K562 (cell line): Measurements from ENCODE around the gene FAM227B. TPM values are rescaled to one million over a fixed set of nuclear protein-coding genes. Genes with fewer than 3 reads are reported as not detected.
A peak's percentile ranks its signal among the peaks of the same experiment; 100 is the strongest.

ENCODE experiments used
- ATAC-seq: fragments of 200-7000 bp; cut with Tn5 transposase; 3 replicates; pipeline ENCODE4 v1.9.1; 2020; ENCODE audit warnings: moderate library complexity
- BruUV-seq: library from RNA; stranded (reverse); fragments of 400-500 nt; replicated peaks from 2 replicates; lab custom pipeline; 2021; lab: Mats Ljungman, UMichigan
- CTCF ChIA-PET: fragments of 300-600 bp; formaldehyde crosslinking; extraction: SDS; loops from one replicate; lab custom pipeline; 2021; ENCODE audit warnings: low intra/inter-chr PET ratio; lab: Yijun Ruan, JAX
- POLR2A ChIA-PET: fragments of 300-600, 350-650 bp; sonication (Branson Sonifier 250); formaldehyde crosslinking; extraction: SDS; loops from one replicate; lab custom pipeline; 2021; ENCODE audit warnings: antibody characterized with exemption, inconsistent platforms; lab: Yijun Ruan, JAX
- DNase-seq, 4 experiments: peaks; one replicate each; pipeline versions ENCODE4 v3.0.0 to v3.0.0-alpha.2; 2011 to 2018; ENCODE audit warnings: low spot score in 3 of 4, mixed read lengths in 3 of 4; ENCODE audit errors: extremely low read depth in 1 of 4
- FAIRE-seq: peaks from 2 replicates; lab custom pipeline; 2011; peaks lifted over from hg19 to GRCh38; lab: Jason Lieb, UNC
- H2AFZ ChIP-seq: 2 replicates; pipeline ENCODE4 v1.6.0; 2011; ENCODE audit warnings: low read depth, low read length, control low read depth, inconsistent platforms
- H3K27ac ChIP-seq: fragments of 200-600 bp; 3 replicates; pipeline ENCODE4 v1.8.0; 2011; ENCODE audit warnings: low read depth, mild to moderate bottlenecking, control low read depth, inconsistent platforms, low read length, moderate library complexity, mixed read lengths; ENCODE audit errors: extremely low read depth
- H3K27me3 ChIP-seq, 2 experiments: fragments of 300-600 bp in 1 of 2; 2 replicates in 1 of 2; 3 replicates in 1 of 2; pipeline versions ENCODE4 v1.6.0 to v1.8.0; 2011; ENCODE audit warnings: inconsistent platforms in 2 of 2, low read length in 2 of 2, mild to moderate bottlenecking in 1 of 2, mixed read lengths in 1 of 2, moderate library complexity in 1 of 2; ENCODE audit not compliant: control insufficient read depth in 2 of 2, insufficient read depth in 2 of 2
- H3K36me3 ChIP-seq: fragments of 300-600 bp; 3 replicates; pipeline ENCODE4 v1.8.0; 2011; ENCODE audit warnings: mild to moderate bottlenecking, low read length, inconsistent platforms; ENCODE audit not compliant: control insufficient read depth, insufficient read depth
- H3K4me1 ChIP-seq, 2 experiments: fragments of 200-600 bp in 1 of 2; replicated peaks in 1 of 2; 2 replicates in 1 of 2; 3 replicates in 1 of 2; pipeline versions ENCODE4 v1.5.1 to v1.8.0; 2011; ENCODE audit warnings: inconsistent platforms in 2 of 2, low read length in 2 of 2, mild to moderate bottlenecking in 1 of 2, mixed read lengths in 1 of 2, moderate library complexity in 1 of 2; ENCODE audit not compliant: control insufficient read depth in 2 of 2, insufficient read depth in 2 of 2
- H3K4me2 ChIP-seq: 2 replicates; pipeline ENCODE4 v1.6.1; 2011; ENCODE audit warnings: low read length, control low read depth, inconsistent platforms, mixed read lengths; ENCODE audit not compliant: insufficient read depth
- H3K4me3 ChIP-seq: fragments of 200-600 bp; sonication (generic), shearing (Covaris generic); 2 replicates; pipeline ENCODE4 v1.5.1; 2016; ENCODE audit warnings: control low read depth, inconsistent platforms
- H3K79me2 ChIP-seq: fragments of 200-600 bp; 3 replicates; pipeline ENCODE4 v1.8.0; 2011; ENCODE audit warnings: low read length, inconsistent platforms; ENCODE audit not compliant: control insufficient read depth, insufficient read depth
- H3K9ac ChIP-seq, 2 experiments: 2 replicates each; pipeline versions ENCODE4 v1.6.0 to v1.6.1; 2011; ENCODE audit warnings: low read depth in 2 of 2, low read length in 2 of 2, control low read depth in 1 of 2, inconsistent platforms in 1 of 2, mild to moderate bottlenecking in 1 of 2, mixed read lengths in 1 of 2; ENCODE audit not compliant: insufficient read depth in 1 of 2
- H3K9me1 ChIP-seq: one replicate; pipeline ENCODE4 v1.6.0; 2011; ENCODE audit warnings: inconsistent platforms, mild to moderate bottlenecking, low read length, moderate library complexity; ENCODE audit not compliant: control insufficient read depth, insufficient read depth
- H3K9me3 ChIP-seq: replicated peaks from 2 replicates; pipeline ENCODE4 v1.5.1; 2011; ENCODE audit warnings: low read depth, low read length, inconsistent platforms; ENCODE audit not compliant: control insufficient read depth, insufficient read depth
- H4K20me1 ChIP-seq: replicated peaks from 2 replicates; pipeline ENCODE4 v1.6.1; 2011; ENCODE audit warnings: low read length, inconsistent platforms, mixed read lengths; ENCODE audit not compliant: control insufficient read depth, insufficient read depth
- ATF1 ChIP-seq, 2 experiments: fragments of 450-650 bp in 1 of 2; IDR thresholded peaks; 2 replicates each; pipeline ENCODE4 v1.6.1; 2016; ENCODE audit warnings: missing compliant biosample characterization in 1 of 2, missing genetic modification characterization in 1 of 2
- CEBPG ChIP-seq, 3 experiments: fragments of 200-800 bp in 1 of 3; sonication (Bioruptor generic) in 1 of 3; sonication (generic) in 1 of 3; formaldehyde crosslinking in 1 of 3; IDR thresholded peaks in 2 of 3; conservative IDR thresholded peaks in 1 of 3; 2 replicates each; pipeline versions ENCODE4 v1.6.1 to v1.8.0; 2016 to 2022; ENCODE audit warnings: missing compliant biosample characterization in 2 of 3, missing genetic modification characterization in 2 of 3, mild to moderate bottlenecking in 1 of 3, missing genetic modification reagents in 1 of 3
- EHMT2 ChIP-seq: fragments of 450-650 bp; IDR thresholded peaks from 2 replicates; pipeline ENCODE4 v1.6.1; 2018; ENCODE audit warnings: antibody characterized with exemption
- ELF1 ChIP-seq: fragments of 200-800 bp; sonication (Bioruptor generic); IDR thresholded peaks from 2 replicates; pipeline ENCODE4 v1.6.1; 2016; ENCODE audit warnings: missing genetic modification characterization, missing compliant biosample characterization
- FOXJ2 ChIP-seq: fragments of 200-800 bp; sonication (Bioruptor generic); IDR thresholded peaks from 2 replicates; pipeline ENCODE4 v1.6.1; 2016; ENCODE audit warnings: missing genetic modification characterization, missing compliant biosample characterization
- NR2C2 ChIP-seq, 2 experiments: fragments of 200-800 bp in 1 of 2; sonication (Bioruptor generic) in 1 of 2; sonication (generic) in 1 of 2; formaldehyde crosslinking in 1 of 2; IDR thresholded peaks; 2 replicates each; pipeline versions ENCODE4 v1.6.1 to v1.8.0; 2016 to 2022; ENCODE audit warnings: mild to moderate bottlenecking in 1 of 2, missing compliant biosample characterization in 1 of 2, missing genetic modification characterization in 1 of 2, missing genetic modification reagents in 1 of 2
- POLR3A ChIP-seq: IDR thresholded peaks from 2 replicates; pipeline ENCODE4 v1.6.1; 2011; ENCODE audit warnings: borderline replicate concordance, mild to moderate bottlenecking, moderate library complexity; ENCODE audit not compliant: insufficient read length, insufficient read depth; ENCODE audit errors: extremely low read depth
- TAF15 ChIP-seq: fragments of 200-400 bp; formaldehyde crosslinking; IDR thresholded peaks from 2 replicates; pipeline ENCODE4 v1.6.1; 2017; ENCODE audit warnings: mild to moderate bottlenecking, low read depth, low read length, moderate library complexity
- VEZF1 ChIP-seq: fragments of 200-800 bp; sonication (Bioruptor generic); IDR thresholded peaks from 2 replicates; pipeline ENCODE4 v1.6.1; 2017; ENCODE audit warnings: missing genetic modification characterization, missing compliant biosample characterization
- ZNF263 ChIP-seq: sonication (generic); formaldehyde crosslinking; IDR thresholded peaks from 2 replicates; pipeline ENCODE4 v1.8.0; 2022; ENCODE audit warnings: mild to moderate bottlenecking, missing genetic modification reagents, borderline replicate concordance
- ZNF766 ChIP-seq: fragments of 200-800 bp; sonication (Bioruptor generic); conservative IDR thresholded peaks from 2 replicates; pipeline ENCODE4 v1.6.1; 2016; ENCODE audit warnings: missing genetic modification characterization, missing compliant biosample characterization
- WGBS: fragments of 100-300 bp; shearing (Covaris generic); methylation state at CpG from one replicate; pipeline ENCODE4 v1.1.6; 2016; ENCODE audit warnings: low coverage, mixed read lengths; ENCODE audit not compliant: insufficient coverage; ENCODE audit errors: missing lambda C conversion rate; 5-methylcytosine and 5-hydroxymethylcytosine counted together
- in situ Hi-C: fragments of 300-500 bp; cut with MboI; formaldehyde crosslinking; loops from 4 replicates; pipeline ENCODE4 v1.15.0; 2018; ENCODE audit warnings: inconsistent platforms, mixed read lengths
- intact Hi-C: fragments of 100-400 bp; cut with micrococcal nuclease; formaldehyde crosslinking; loops from 2 replicates; pipeline ENCODE4 v1.14.2; 2022
- polyA plus RNA-seq, 8 experiments: library from polyadenylated mRNA; depleted of rRNA in 4 of 8; stranded (reverse) in 5 of 8; unstranded in 3 of 8; fragments of >200 nt; fragmentation: Nextera tagmentation in 2 of 8; fragmentation: Illumina TruSeq in 1 of 8; extraction: Ambion mirVana in 2 of 8; extraction: Trizol in 1 of 8; gene quantifications; 2 replicates each; pipeline versions ENCODE4 v1.2.1 to v1.2.3, GENCODE V29; 2011 to 2014; ENCODE audit warnings: inconsistent platforms in 1 of 8, missing spikeins in 1 of 8
- total RNA-seq, 7 experiments: library from RNA; depleted of rRNA in 6 of 7; stranded (reverse); fragments of >200 nt in 6 of 7; fragmentation: Illumina TruSeq in 2 of 7; extraction: Trizol in 2 of 7; gene quantifications; 2 replicates each; pipeline versions ENCODE4 v1.2.1 to v1.2.3, GENCODE V29; 2011 to 2021; ENCODE audit warnings: low replicate concordance in 1 of 7
- TF ChIP-seq, protein P1 (sequence below), 2 experiments: fragments of 200-800 bp in 1 of 2; sonication (Bioruptor generic) in 1 of 2; sonication (generic) in 1 of 2; formaldehyde crosslinking in 1 of 2; IDR thresholded peaks in 1 of 2; conservative IDR thresholded peaks in 1 of 2; 2 replicates each; pipeline versions ENCODE4 v1.5.0 to v1.6.1; 2016 to 2020; ENCODE audit warnings: missing compliant biosample characterization in 1 of 2, missing genetic modification characterization in 1 of 2, missing genetic modification reagents in 1 of 2

FAM227B gene
- total and polyA plus RNA-seq, 9 of the 15 experiments (the other 6 are each of a cell fraction or from before 2014, with no cell fraction given) = 5.1 to 12.5 (median 11.2) TPM

DNA sequence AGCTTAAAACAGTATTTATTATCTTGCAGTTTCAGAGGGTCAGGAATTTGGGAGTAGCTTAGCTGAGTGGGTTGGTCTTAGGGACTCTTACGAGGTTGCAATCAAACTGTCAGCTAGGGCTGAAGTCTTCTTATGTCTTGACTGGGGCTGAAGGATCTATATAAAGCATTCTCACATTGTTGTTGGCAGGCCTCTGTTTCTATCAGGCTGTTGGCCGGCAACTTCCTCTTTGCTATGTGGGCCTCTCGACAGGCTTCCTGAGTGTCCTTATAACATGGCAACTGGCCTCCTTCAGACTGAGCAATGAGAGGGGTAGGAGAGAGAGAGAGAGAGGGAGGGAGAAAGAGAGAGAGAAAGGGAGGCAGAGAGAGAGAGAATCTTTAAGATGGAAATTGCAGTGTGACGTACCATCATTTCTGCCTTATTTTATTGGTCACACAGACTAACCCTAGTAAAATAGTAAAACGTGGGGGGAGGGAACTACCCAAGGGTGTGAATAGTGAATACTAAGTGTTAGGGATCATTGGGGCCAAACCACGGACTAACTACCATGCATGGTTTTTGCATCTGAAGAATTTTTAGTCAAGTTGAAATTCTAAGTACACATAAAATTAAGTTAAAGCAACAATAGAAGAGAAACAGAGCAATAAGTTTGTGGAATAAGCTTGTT is 181.5 kb downstream of the FAM227B start:
- H4K20me1 ChIP-seq = no peaks in the 10 kb centered on the region
- no TSS peak for BruUV-seq
- 20% methylated on average over 6 of the region's 6 CpGs for WGBS
- FAIRE-seq (no peak), DNase-seq (peak in 1 of 4 experiments; percentile 29), ATAC-seq (peak; percentile 74)
- no peaks in the 10 kb centered on the region for H3K79me2 ChIP-seq
- no peak overlapping the region for H3K9ac ChIP-seq
- no peaks in the 10 kb centered on the region for H3K9me3 ChIP-seq
- H2AFZ ChIP-seq = peak overlapping the region; percentile 78; the same call in 1 of the 2 replicates
- ChIA-PET POLR2A (interaction anchor here (0.9 kb wide), 1 partner anchor 109 kb away, joined by 3 read pairs; no protein-coding TSS in a partner anchor), CTCF (no interaction called here)
- H3K4me2 ChIP-seq = no peak overlapping the region
- H3K4me3 ChIP-seq = no peak overlapping the region
- H3K4me1 ChIP-seq = peaks cover 0 to 3% of the 10 kb centered on the region in 2 experiments; a peak in 1 of 5 replicates
- in situ Hi-C loops = no loop called here
- H3K27ac ChIP-seq = peak overlapping the region; percentile 29; the same call in 1 of the 3 replicates
- H3K27me3 ChIP-seq = no peaks in the 10 kb centered on the region
- no peaks in the 10 kb centered on the region for H3K36me3 ChIP-seq
- H3K9me1 ChIP-seq = no peaks in the 10 kb centered on the region
- intact Hi-C loops = no loop called here
- no peak for TF ChIP-seq TAF15
- TF ChIP-seq POLR3A = no peak
- 0 out of 2 replicates have a peak, but pooled peaks have one; percentile 12 for TF ChIP-seq EHMT2
- TF ChIP-seq, protein P1, sequence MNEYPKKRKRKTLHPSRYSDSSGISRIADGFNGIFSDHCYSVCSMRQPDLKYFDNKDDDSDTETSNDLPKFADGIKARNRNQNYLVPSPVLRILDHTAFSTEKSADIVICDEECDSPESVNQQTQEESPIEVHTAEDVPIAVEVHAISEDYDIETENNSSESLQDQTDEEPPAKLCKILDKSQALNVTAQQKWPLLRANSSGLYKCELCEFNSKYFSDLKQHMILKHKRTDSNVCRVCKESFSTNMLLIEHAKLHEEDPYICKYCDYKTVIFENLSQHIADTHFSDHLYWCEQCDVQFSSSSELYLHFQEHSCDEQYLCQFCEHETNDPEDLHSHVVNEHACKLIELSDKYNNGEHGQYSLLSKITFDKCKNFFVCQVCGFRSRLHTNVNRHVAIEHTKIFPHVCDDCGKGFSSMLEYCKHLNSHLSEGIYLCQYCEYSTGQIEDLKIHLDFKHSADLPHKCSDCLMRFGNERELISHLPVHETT (CRISPR knock-in tag; conservative IDR thresholded peaks at IDR 0.05 in 1 of 2, IDR thresholded peaks at IDR 0.05 in 1 of 2) = peak in 1 of 2 experiments; percentile 53; a peak in 1 of 4 replicates
- TF ChIP-seq ZNF263 (CRISPR knock-in tag) = no peak
- TF ChIP-seq VEZF1 = peak; percentile 44; the same call in 1 of the 2 replicates
- TF ChIP-seq NR2C2 (CRISPR knock-in tag; IDR thresholded peaks at IDR 0.05) = no peak
- no peak for TF ChIP-seq NR2C2 (tag; IDR thresholded peaks at IDR 0.05)
- TF ChIP-seq FOXJ2 = 0 out of 2 replicates have a peak, but pooled peaks have one; percentile 28
- 0 out of 2 replicates have a peak, but pooled peaks have one; percentile 16 for TF ChIP-seq ELF1 (tag)
- TF ChIP-seq ZNF766 (CRISPR knock-in tag) = 0 out of 2 replicates have a peak, but pooled peaks have one; percentile 41
- no peak for TF ChIP-seq CEBPG (CRISPR knock-in tag; IDR thresholded peaks at IDR 0.05)
- 0 out of 4 replicates have a peak, but pooled peaks of 1 of the 2 experiments have one; percentile 17 for TF ChIP-seq CEBPG (tag; conservative IDR thresholded peaks at IDR 0.05 in 1 of 2, IDR thresholded peaks at IDR 0.05 in 1 of 2)
- TF ChIP-seq ATF1 (CRISPR knock-in tag; IDR thresholded peaks at IDR 0.05) = no peak
- 0 out of 2 replicates have a peak, but pooled peaks have one; percentile 38 for TF ChIP-seq ATF1 (tag; IDR thresholded peaks at IDR 0.05)
